Glomerular visceral epithelial cell (primary cell): Measurements from ENCODE around the gene ACTR3.

Source experiments
- DNase-seq: peaks from one replicate; pipeline ENCODE4 v3.0.0-alpha.2; 2016; ENCODE audit errors: extremely low spot score

ACTR3 gene

DNA sequence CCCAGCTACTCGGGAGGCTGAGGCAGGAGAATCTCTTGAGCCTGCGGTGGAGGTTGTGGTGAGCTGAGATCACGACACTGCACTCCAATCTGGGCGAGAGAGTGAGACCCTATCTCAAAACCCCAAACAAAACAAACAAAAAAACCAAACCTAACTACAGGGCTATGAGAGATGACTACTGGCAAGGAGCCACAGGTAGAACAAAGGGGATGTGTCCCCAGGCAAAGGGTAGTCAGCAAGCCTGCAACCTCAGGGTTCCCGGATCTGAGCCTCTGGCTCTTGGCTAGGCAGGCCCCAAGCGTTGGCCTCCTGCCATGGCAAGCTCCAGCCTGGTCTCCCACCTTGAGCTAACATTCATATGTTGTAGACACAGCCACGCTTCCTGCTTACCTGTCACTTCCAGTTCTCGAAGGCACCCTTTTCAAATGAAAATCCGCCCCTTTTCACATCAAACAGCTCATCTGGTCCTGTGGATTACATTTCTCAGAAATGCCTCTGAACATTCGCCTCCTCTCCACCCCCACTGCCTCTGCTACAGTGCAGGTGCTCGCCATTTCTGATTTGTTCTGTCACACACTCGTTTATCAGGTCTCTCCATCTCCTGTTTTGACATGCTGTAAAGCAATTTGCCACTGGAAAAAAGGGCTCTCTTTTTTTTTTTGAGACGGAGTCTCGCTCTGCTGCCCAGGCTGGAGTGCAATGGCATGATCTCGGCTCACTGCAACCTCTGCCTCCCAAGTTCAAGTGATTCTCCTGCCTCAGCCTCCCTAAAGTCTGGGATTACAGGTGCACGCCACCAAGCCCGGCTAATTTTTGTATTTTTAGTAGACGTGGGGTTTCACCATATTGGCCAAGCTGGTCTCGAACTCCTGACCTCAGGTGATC is 13.1 kb upstream of the ACTR3 start:
- peak; percentile 25 for DNase-seq

DNA sequence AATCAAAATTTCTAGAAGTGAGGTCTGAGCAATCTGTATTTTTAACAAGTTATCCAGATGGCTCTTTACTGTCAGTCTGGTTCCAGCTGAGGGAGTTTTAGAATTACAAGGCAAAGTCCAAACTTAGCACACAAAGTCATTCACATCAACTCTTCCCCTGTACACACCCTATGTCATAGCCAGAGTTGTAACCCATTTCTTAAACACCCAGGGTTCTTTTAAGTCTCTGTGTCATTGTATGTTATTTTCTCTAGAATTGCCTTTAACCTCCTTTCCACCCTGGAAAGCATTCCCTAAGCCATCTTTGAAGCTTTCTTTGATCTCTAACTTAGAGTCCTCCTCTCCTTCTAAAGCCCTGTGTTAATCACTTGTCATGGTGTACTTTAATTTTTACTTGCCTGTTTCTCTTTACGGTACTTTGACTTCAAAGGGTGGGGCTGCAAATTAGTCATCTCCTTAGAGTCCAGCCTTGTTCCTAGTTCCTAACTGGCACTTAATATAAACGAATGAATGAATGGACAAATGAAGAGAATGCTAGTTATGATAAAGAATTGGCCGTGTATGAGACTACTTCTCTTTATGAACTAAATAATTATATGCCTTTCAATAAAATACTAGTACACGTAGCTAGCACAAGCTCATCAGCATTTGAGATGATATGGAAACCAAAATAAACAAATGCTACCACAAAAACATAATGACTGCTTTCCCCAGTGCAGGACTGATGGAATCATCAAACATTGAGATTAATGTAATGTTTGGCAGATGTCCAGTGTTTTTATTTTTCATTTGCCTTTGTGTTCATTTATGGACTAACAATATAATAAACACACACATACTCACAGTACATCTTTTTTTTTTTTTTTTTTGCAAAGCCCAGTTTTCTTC is 11.9 kb upstream of the ACTR3 start:
- peak; percentile 56 for DNase-seq

DNA sequence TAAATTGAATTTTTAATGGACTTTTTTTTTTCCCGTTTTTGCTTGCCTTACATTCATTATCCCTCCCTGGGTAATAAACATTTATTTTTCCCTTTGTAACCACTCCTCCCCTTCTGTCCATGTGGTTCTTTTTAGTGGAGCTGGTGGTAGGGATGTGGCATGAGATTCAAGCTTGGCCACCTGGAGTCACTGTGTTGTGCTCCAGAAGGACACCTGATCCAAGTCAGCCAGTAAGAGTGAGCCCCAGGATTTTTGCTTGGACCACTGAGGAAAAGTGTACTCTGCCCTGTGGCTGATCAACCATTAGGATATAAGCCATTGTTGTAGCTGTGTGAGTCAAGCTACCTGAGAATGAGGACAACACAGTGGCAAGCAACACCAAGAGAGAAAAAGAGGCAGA is 11.1 kb upstream of the ACTR3 start:
- DNase-seq = no peak

DNA sequence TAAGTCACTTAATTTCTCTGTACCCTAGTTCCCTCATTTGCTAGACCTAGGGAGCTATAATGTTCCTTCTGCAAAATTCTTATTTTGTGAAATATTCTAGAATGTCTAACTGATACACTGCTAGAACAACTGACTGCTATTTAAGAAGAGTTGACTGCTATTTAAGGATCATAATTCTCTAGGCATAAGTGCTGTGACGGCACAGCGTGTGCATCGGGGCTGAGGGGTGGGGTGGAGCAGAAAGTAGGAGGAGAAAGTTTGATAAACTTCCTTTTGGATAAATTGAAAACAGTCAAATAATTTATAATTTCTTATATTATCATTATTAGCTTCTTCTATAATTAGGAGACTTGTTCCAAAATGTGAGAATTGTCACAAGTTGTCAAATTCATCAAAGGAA is 10.4 kb upstream of the ACTR3 start:
- DNase-seq = no peak

DNA sequence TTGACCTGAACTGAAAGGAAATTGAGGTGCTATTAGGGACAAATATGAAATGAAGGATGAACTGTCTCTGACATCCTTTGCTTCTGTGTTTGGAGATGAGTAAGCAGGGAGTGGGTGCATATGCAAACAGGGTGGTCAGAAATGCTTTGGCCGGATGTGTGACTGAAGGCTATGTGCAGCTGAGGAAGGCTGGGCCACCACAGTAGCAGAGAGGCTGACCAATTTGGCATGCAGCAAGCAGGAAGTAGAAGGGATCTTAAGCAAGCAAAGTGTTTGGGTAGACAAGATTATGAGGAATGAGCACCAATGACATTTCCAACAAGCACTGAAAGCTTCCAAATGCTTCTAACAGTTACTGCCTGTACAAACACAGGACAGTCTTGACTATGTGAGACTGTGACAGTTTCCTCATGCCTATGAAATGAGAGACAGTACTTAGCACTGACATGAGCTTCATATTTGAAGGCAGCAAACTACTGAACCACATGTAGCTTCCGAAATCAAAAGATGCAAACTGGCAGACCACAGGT is 3.3 kb upstream of the ACTR3 start:
- peak; percentile 90 for DNase-seq

DNA sequence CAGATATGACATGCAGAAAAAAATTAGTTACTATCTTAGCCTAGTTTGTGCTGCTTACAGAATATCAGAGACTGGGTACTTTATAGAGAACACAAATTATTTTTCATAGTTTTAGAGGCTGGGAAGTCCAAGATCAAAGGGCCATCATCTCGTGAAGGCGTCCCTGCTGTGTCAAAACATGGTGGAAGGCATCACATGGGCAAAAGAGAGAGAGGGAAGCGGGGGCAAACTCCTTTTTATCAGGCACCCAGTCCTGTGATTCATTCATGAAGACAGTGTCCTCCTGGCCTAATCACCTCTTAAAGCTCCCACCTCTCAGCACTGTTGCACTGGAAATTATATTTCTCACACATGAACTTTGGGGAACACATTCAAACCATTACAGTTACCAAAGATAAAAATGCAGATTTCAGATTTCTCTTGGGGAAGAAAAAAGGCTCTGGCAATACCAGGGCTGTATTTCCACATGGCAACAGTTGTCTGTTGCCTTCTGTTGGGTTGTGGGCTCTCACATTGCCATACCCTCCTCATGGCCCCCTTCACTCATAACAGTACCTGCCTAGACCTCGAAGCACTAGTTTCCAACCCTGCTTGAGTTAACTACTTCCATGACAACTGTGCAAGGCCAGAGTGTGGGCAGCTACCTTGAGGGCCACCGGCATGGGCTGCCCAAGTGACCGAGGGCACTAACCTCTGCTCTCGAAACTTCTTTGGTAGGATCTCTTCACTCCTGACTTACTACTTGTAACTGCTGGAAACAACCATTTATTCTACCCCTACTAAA is 2.7 kb upstream of the ACTR3 start:
- DNase-seq = no peak

DNA sequence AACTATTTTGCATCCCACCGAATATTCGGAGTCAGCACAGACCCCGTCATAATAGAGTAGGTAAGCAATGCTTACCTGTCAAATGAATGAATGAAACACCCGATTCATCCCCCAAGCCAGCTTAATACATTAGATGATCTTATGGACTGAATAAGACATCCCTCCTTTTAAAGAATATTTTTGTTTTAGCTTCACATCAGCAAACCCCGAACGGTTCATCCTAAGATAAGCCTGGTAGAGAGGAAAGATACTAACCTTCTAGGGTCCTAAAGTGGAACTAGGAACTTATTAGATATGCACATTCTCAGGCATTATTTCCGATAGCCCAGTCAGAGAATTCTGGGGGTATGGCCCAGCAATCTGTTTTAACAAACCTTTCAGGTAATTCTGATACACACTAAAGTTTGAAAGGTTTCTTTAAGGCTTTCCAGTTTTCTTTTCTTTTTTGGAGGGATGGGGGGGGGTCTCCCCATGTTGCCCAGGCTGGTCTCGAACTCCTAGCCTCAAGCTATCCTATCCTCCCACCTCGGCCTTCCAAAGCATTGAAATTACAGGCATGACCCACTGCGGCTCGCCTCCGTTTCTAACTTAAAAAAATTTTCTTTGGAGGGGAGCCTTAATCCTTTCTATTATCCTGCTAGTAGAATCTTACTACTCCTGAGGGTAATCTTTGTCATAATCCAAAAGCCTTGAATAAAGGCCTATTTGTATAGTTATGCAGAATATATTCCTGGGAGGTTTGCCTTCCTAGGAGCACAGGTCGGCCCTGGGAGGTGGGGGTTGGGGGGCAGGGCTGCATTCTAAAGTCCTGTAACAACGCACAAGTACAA is 1.0 kb upstream of the ACTR3 start:
- DNase-seq = no peak

DNA sequence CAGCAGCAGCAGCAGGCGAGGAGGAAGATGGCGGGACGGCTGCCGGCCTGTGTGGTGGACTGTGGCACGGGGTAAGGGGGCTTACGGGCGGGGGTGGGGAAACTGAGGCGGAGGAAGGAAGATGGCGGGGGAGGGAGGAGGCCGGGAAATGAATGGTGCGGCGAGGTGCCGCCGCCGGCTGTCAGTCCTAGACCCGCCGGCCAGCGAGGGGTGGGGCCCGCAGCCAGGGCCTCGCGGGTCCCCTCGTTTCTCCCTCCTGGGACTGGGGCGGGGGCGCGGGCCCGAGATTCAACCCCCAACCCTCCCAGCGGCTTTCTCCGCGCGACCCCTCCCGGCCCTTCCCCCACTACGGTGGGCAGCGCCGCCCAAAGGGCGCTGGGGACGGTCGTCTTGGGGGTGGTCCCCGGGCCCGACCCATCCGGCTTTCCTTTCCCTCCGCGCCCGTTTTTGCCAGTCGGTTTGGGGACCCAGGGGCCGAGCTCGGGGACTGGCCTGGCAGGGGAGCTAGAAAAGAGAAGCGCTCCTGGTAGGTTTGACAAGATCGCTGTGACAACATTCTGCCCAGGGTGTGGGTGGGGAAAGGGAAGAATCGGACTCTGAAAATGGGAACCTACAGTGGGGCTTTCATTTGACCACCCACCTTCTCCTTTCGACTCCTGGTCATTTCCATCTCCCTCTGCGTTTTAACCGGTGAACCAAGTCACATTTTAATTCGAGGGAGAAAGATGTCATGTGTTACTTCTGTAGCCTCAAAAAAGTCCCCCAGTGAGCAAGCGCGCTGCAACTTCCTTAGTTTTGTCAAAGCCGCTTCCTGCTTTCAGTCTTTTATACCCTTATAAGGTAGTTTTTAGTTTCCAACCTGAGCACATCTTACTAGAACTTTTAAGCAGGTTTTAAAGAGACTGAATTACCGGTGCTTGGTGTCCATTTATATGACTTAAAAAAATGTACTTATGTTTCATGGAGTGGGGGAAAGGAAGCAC is 655 bp downstream of the ACTR3 start:
- peak; percentile 76 for DNase-seq

DNA sequence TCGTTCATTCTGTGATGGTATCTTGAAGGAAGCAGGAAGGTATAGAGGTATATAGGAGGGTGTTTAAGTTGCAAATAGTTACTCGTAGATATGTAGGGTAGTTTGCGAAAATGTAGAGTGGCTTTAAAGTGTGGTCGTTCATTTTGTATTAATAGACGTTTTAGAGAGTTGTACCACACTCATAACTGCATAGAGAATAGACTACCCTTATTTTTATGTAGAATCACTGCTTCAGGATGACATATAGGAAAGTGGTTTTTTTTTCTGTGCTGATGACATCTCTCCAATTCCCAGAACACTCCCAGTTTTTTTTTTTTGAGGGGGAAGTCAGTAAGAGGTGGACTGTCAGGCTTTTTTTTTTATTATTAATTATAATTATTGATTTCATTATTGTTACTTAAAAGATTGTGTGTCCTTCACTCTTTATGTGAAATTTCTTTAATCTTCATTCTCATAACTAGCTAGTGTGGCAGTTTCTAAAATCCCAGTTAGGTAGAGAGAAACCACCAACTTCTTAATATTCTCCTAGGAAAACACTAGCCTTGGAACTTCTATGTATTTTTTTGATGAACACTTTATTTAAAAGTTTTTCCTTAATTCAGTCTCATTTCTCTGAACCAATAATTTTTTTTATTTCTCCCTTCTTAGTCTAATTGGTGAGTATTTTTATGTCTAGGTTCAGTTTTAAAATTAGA is 1.5 kb downstream of the ACTR3 start:
- peak; percentile 31 for DNase-seq

DNA sequence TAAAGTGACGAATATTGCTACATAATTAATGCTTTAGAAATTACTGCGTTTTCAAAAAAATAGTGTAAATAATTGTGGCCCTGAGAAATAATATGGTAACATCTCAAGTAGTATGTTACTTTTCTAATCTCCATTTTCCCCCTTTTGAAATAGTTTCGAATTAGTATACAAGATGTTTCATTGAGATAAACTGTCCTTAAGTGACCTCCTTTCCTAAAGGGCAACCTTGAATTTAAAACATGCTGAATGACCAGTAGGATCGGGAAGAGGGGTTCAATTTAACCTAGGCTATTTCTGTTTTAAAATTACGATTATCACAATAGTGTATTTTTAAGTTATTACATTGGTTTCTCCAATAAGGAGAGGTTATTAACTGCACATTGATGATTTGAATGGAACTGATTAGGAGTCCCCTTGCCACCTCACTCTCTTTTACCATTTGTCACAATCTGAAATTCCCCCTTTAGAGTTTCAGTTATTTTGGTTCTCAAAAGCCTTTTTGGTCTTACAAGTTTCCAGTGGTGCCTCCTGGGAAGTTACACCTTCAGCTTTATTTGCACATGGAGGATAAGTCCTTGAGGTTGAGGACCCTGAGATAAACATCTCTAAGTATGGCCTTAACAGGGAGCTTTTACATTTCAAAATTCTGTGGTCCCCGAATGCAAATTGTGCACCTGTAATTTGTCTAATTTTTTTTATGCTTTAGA is 2.3 kb downstream of the ACTR3 start:
- no peak for DNase-seq

DNA sequence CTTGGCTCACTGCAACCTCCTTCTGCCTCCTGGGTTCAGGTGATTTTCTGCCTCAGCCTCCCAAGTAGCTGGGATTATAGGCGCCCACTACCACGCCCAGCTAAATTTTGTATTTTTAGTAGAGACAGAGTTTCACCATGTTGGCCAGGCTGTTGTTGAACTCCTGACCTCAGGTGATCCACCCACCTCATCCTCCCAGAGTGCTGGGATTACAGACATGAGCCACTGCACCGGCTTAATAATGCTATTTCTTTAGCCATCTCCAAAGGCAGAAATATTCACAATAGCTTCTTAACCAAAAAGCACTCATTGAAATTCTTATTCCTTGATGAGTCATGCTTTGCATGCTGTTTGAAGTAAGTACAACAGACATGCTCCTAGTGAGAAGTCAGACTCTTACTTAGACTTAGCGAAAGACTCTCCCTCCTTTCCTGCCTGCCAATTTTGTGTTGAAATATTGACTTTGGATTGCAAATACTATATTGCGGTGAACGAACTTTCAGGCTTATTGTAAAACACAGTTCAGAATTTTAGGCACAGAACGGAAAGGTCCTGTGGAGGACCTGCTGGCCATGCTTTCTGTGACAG is 4.4 kb downstream of the ACTR3 start:
- DNase-seq = peak; percentile 75

DNA sequence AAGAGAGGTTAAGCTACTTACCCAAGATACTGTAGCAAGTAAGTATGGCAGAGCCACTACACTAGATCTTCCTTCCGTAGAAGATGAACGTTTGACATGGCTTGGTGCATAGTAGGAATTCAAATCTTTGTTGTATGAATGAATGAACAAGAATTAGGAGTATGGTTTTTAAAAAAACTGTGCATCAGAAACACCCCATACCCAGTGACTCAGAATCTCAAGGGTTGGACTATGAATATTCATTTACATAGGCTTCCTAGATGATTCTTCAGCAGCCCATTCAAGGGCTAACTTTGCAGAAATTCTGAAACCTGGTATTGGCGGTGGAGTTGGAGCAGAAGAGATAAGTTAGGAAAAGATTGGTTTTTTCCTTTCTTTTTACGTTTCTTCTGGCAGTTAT is 5.4 kb downstream of the ACTR3 start:
- peak; percentile 26 for DNase-seq

DNA sequence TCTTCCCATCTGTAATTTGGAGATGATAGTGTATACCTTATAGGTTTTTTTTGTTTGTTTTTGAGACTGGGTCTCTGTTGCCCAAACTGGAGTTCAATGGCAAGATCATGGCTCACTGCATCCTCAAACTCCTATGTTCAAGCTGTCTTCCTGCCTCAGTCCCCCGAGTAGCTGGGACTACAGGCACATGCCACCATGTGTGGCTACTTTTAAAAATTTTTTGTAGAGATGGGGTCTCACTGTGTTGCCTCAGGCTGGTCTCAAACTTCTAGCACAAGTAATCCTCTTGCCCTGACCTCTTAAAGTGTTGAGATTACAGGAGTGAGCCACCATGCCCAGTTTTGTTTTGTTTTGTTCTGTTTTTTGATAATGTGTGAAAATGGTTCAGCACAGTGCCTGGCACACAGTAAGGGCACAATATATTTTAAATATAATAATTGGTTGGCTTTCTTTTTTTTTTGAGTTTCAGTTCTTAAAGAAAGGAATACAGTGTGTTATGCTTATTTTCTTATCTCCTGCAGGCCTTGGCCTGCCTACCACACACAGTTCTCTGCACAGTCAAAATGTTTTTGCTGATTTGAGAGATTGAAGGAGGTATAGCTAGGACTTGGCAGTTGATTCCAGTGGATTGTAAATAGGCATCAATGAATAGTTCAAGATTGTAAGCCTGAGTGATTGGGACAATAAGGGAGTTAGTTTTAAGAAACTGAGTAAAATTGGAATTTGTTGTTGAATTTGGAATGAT is 6.1 kb downstream of the ACTR3 start:
- no peak for DNase-seq

DNA sequence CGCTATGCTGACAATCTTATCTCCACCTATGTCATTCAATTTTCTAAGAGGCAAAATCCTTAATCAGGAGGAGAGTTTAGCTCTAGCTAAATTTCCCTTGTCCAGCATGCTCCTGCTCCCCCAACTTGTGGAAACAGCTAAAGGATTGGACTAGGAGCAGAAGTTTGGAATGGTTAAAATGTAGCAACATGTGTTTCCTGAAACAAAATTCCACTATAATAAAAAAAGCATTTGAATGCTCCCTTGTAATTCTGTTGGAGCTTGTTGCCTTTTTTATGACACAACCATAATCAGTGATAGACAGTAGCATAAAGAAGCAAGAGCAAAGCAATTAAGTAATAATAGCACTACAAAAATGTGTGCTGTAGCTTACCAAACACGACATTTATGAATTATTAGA is 6.9 kb downstream of the ACTR3 start:
- DNase-seq = no peak

DNA sequence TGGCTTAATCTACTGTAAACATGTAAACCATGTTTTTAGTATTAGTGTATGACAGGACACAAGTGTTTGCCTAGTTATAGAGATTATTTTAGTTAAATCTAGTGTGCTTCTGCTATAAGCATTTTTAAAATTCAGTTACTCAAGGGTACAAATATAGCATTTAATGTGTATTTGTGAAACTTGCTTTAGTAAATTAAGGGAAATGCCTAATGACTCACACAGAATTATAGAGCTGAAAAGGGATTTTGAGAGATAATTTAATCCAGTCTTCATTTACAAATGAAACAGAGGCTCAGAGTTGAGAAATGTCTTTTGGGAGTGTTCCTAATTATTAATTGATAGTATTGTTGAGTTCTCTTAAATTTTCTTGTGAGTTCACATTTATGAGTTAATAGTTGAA is 8.2 kb downstream of the ACTR3 start:
- DNase-seq = no peak

DNA sequence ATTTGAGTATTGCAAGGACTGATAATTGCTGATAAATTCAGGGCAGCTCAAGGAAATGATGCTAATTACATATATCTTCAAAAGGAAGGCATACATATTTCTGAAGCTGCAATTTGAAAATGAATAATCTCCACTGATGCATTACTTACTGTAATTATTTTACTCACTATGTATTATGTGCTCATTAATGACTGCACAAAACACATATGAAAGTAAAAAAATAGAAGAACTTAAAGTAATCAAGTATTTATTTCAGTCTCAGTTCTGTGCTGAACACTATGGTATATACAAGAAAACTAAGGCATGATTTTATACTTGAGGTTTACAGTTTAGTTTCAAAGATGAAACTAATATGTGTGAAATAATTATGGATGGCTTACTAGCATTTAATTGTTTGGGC is 9.3 kb downstream of the ACTR3 start:
- no peak for DNase-seq

DNA sequence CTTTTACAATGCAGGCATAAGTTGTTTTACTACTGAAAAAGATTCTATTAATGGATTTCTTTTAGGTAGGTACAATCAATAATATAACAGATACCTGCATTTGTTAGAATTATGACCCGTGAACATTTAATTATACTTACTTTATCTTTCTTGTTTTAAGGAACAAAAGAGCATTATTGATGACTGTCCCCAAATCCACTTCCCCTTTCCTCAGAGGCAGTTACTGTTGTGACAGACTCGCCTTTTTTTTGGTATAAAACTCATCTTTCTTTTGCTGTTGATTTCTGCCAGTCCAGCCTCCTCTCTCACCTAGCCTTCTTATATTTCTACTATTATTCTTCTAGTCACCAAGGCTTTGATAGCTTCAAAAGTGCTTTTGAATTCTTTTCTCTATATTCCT is 12.1 kb downstream of the ACTR3 start:
- no peak for DNase-seq
